NT2/D1 (cell line): ENCODE data around the gene PLXNA2.

Experiments
- YY1 ChIP-seq: IDR thresholded peaks from 2 replicates; pipeline ENCODE4 v1.6.1; 2011; ENCODE audit not compliant: insufficient read length, insufficient read depth
- ZNF274 ChIP-seq: IDR thresholded peaks from 2 replicates; pipeline ENCODE4 v1.6.1; 2011; ENCODE audit warnings: mild to moderate bottlenecking, low read depth, low read length

GRCh38 chr1:208036106-208036808, 207.9 kb downstream of the PLXNA2 start:
- no peak for TF ChIP-seq ZNF274
- TF ChIP-seq YY1: no peak
